Neural cell (in vitro differentiated cells): ENCODE data around the gene PRRX1. TPM values are rescaled to one million over a fixed set of nuclear protein-coding genes. Genes with fewer than 3 reads are reported as not detected.

Source experiments
- H2AFZ ChIP-seq: fragments of 200-600, 300-800 bp; sonication (generic), shearing (Covaris generic); 2 replicates; pipeline ENCODE4 v1.6.0; 2014; ENCODE audit warnings: low read depth, mild to moderate bottlenecking, antibody characterized with exemption, low read length, moderate library complexity
- H3F3A ChIP-seq: fragments of 200-600 bp; shearing (Covaris generic); 2 replicates; pipeline ENCODE4 v1.6.1; 2016; ENCODE audit warnings: mild to moderate bottlenecking, moderate library complexity, mixed read lengths, antibody characterized with exemption, low read length; ENCODE audit not compliant: insufficient read depth, poor library complexity, severe bottlenecking
- H3K27ac ChIP-seq: fragments of 200-600, 300-800 bp; sonication (generic), shearing (Covaris generic); 2 replicates; pipeline ENCODE4 v1.5.1; 2014; ENCODE audit warnings: mild to moderate bottlenecking, low read length, moderate library complexity
- H3K27me3 ChIP-seq: fragments of 300-800, 200-600 bp; sonication (generic), shearing (Covaris generic); 2 replicates; pipeline ENCODE4 v1.6.0; 2014; ENCODE audit warnings: mild to moderate bottlenecking, low read depth, low read length, moderate library complexity; ENCODE audit not compliant: insufficient read depth
- H3K36me3 ChIP-seq: fragments of 300-800, 200-600 bp; sonication (generic), shearing (Covaris generic); 2 replicates; pipeline ENCODE4 v1.5.1; 2014; ENCODE audit warnings: mild to moderate bottlenecking, antibody characterized with exemption, low read length, moderate library complexity; ENCODE audit not compliant: insufficient read depth
- H3K4me2 ChIP-seq: fragments of 300-800, 200-600 bp; sonication (generic), shearing (Covaris generic); 2 replicates; pipeline ENCODE4 v1.6.0; 2014; ENCODE audit warnings: mild to moderate bottlenecking, low read length
- H3K4me3 ChIP-seq: fragments of 300-800, 200-600 bp; sonication (generic), shearing (Covaris generic); 2 replicates; pipeline ENCODE4 v1.5.1; 2014; ENCODE audit warnings: mild to moderate bottlenecking, low read length, moderate library complexity
- H3K79me2 ChIP-seq: fragments of 200-600 bp; shearing (Covaris generic); replicated peaks from 2 replicates; pipeline ENCODE4 v1.6.0; 2014; ENCODE audit warnings: mild to moderate bottlenecking, low read length, moderate library complexity; ENCODE audit not compliant: insufficient read depth
- H3K9ac ChIP-seq: fragments of 300-800, 200-600 bp; sonication (generic), shearing (Covaris generic); 2 replicates; pipeline ENCODE4 v1.6.1; 2016; ENCODE audit warnings: mild to moderate bottlenecking, low read length, mixed read lengths
- H3K9me2 ChIP-seq: fragments of 200-600 bp; shearing (Covaris generic); 2 replicates; pipeline ENCODE4 v1.6.1; 2016; ENCODE audit warnings: mild to moderate bottlenecking, low read length, mixed read lengths; ENCODE audit not compliant: insufficient read depth
- H3K9me3 ChIP-seq: fragments of 200-600, 300-800 bp; sonication (generic), shearing (Covaris generic); 2 replicates; pipeline ENCODE4 v1.6.1; 2016; ENCODE audit warnings: mild to moderate bottlenecking, mixed run types, low read length, moderate library complexity, mixed read lengths
- H4K20me1 ChIP-seq: fragments of 200-600 bp; shearing (Covaris generic); 2 replicates; pipeline ENCODE4 v1.6.1; 2016; ENCODE audit warnings: mild to moderate bottlenecking, mixed run types; ENCODE audit not compliant: insufficient read depth
- EP300 ChIP-seq: fragments of 450-650 bp; conservative IDR thresholded peaks from 2 replicates; pipeline ENCODE4 v1.6.1; 2014; ENCODE audit warnings: antibody characterized with exemption, mild to moderate bottlenecking, moderate library complexity; ENCODE audit not compliant: poor library complexity, severe bottlenecking
- EZH2 ChIP-seq: fragments of 200-600, 300-800 bp; shearing (Covaris generic), sonication (generic); IDR thresholded peaks from 2 replicates; pipeline ENCODE4 v1.6.1; 2014; ENCODE audit warnings: antibody characterized with exemption, low read length, borderline replicate concordance, mild to moderate bottlenecking; ENCODE audit not compliant: insufficient read depth, poor library complexity, severe bottlenecking
- MXI1 ChIP-seq: fragments of 450-650 bp; conservative IDR thresholded peaks from 2 replicates; pipeline ENCODE4 v1.6.1; 2014; ENCODE audit warnings: antibody characterized with exemption, mild to moderate bottlenecking; ENCODE audit not compliant: poor library complexity, severe bottlenecking
- POLR2AphosphoS5 ChIP-seq: IDR thresholded peaks from 2 replicates; pipeline ENCODE4 v1.6.1; 2012
- RAD21 ChIP-seq: fragments of 450-650 bp; conservative IDR thresholded peaks from 2 replicates; pipeline ENCODE4 v1.6.1; 2014; ENCODE audit warnings: antibody characterized with exemption, mild to moderate bottlenecking, moderate library complexity
- SMC3 ChIP-seq: fragments of 450-650 bp; conservative IDR thresholded peaks from 2 replicates; pipeline ENCODE4 v1.6.1; 2014; ENCODE audit warnings: antibody characterized with exemption, mild to moderate bottlenecking, moderate library complexity; ENCODE audit not compliant: poor library complexity
- TAF1 ChIP-seq: IDR thresholded peaks from 2 replicates; pipeline ENCODE4 v1.6.1; 2012; ENCODE audit warnings: low read depth
- polyA plus RNA-seq: library from polyadenylated mRNA; depleted of rRNA; stranded (reverse); fragments of >200 nt; gene quantifications from 2 replicates; pipeline ENCODE4 v1.2.3, GENCODE V29; 2014
- TF ChIP-seq, protein P1 (sequence below): IDR thresholded peaks from 2 replicates; pipeline ENCODE4 v1.6.1; 2012; ENCODE audit warnings: borderline replicate concordance
- TF ChIP-seq, protein P2 (sequence below): fragments of 450-650 bp; IDR thresholded peaks from 2 replicates; pipeline ENCODE4 v1.5.1; 2014; ENCODE audit warnings: antibody characterized with exemption, mild to moderate bottlenecking, moderate library complexity; ENCODE audit not compliant: poor library complexity, severe bottlenecking

Gene PRRX1
- polyA plus RNA-seq, 1 donor from 2014 or later, result 0.10 TPM

DNA sequence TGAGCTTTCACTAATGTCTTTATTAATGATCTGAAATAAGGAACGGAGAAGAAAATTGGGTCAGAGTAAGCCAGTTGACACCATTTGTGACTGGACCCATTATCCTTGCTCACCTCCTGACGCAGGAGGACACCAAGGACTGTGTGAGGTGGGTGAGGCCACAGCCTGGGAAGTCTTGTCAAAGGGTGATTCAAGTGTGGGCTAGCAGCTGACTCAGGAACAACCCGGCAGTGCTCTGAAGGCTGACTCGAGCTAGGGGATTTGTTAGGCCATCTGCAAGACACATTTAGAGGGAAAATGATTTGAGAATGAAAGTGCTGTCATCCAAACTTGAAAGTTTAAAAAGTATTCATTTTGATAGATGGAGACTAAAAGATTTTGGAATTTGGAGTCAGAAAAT, 21.2 kb downstream of the PRRX1 start:
- Histone ChIP-seq H4K20me1 (no peaks in the 10 kb centered on the region), H2AFZ (no peak overlapping the region), H3K27ac (no peak overlapping the region), H3K27me3 (no peaks in the 10 kb centered on the region), H3F3A (no peaks in the 10 kb centered on the region), H3K79me2 (no peaks in the 10 kb centered on the region), H3K36me3 (no peaks in the 10 kb centered on the region), H3K4me2 (no peak overlapping the region), H3K9me2 (no peaks in the 10 kb centered on the region), H3K9me3 (no peaks in the 10 kb centered on the region), H3K9ac (no peak overlapping the region), H3K4me3 (no peak overlapping the region)
- TF ChIP-seq RAD21 (no peak), TAF1 (no peak), EZH2 (no peak), MXI1 (no peak), EP300 (no peak), POLR2AphosphoS5 (no peak), SMC3 (no peak)
- TF ChIP-seq, protein P1, sequence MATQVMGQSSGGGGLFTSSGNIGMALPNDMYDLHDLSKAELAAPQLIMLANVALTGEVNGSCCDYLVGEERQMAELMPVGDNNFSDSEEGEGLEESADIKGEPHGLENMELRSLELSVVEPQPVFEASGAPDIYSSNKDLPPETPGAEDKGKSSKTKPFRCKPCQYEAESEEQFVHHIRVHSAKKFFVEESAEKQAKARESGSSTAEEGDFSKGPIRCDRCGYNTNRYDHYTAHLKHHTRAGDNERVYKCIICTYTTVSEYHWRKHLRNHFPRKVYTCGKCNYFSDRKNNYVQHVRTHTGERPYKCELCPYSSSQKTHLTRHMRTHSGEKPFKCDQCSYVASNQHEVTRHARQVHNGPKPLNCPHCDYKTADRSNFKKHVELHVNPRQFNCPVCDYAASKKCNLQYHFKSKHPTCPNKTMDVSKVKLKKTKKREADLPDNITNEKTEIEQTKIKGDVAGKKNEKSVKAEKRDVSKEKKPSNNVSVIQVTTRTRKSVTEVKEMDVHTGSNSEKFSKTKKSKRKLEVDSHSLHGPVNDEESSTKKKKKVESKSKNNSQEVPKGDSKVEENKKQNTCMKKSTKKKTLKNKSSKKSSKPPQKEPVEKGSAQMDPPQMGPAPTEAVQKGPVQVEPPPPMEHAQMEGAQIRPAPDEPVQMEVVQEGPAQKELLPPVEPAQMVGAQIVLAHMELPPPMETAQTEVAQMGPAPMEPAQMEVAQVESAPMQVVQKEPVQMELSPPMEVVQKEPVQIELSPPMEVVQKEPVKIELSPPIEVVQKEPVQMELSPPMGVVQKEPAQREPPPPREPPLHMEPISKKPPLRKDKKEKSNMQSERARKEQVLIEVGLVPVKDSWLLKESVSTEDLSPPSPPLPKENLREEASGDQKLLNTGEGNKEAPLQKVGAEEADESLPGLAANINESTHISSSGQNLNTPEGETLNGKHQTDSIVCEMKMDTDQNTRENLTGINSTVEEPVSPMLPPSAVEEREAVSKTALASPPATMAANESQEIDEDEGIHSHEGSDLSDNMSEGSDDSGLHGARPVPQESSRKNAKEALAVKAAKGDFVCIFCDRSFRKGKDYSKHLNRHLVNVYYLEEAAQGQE, result no peak
- TF ChIP-seq, protein P2, sequence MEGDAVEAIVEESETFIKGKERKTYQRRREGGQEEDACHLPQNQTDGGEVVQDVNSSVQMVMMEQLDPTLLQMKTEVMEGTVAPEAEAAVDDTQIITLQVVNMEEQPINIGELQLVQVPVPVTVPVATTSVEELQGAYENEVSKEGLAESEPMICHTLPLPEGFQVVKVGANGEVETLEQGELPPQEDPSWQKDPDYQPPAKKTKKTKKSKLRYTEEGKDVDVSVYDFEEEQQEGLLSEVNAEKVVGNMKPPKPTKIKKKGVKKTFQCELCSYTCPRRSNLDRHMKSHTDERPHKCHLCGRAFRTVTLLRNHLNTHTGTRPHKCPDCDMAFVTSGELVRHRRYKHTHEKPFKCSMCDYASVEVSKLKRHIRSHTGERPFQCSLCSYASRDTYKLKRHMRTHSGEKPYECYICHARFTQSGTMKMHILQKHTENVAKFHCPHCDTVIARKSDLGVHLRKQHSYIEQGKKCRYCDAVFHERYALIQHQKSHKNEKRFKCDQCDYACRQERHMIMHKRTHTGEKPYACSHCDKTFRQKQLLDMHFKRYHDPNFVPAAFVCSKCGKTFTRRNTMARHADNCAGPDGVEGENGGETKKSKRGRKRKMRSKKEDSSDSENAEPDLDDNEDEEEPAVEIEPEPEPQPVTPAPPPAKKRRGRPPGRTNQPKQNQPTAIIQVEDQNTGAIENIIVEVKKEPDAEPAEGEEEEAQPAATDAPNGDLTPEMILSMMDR, result no peak

DNA sequence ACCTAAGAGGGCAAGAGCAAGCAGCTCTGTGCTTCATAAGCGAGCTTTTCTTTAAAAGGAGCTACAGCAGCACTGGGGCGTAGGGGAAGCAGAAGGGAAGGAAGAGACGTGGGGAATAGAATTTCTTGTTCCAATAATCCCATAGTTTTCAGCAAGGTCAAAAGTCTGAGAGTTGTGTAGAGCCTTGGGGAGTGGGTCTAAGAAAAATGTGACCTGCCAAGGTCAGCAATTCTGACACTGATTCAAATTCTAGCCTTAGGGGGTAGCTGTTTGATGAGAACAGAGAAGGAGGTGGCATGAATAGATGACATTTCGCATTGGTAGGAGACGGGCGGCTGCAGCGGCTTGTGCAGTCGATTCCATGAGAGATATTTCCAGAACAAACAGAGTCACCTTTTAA, 22.4 kb downstream of the PRRX1 start:
- H3K4me2 ChIP-seq, result no peak overlapping the region
- H3F3A ChIP-seq, result no peaks in the 10 kb centered on the region
- no peak overlapping the region for H3K9ac ChIP-seq
- no peaks in the 10 kb centered on the region for H3K9me2 ChIP-seq
- no peaks in the 10 kb centered on the region for H4K20me1 ChIP-seq
- no peaks in the 10 kb centered on the region for H3K9me3 ChIP-seq
- no peak overlapping the region for H3K27ac ChIP-seq
- TF ChIP-seq POLR2AphosphoS5 (no peak), RAD21 (no peak), EP300 (no peak), MXI1 (no peak), TAF1 (no peak), EZH2 (no peak), SMC3 (no peak)
- TF ChIP-seq, protein P1, result no peak
- TF ChIP-seq, protein P2, result no peak
- no peak overlapping the region for H3K4me3 ChIP-seq
- no peaks in the 10 kb centered on the region for H3K27me3 ChIP-seq
- H3K36me3 ChIP-seq, result no peaks in the 10 kb centered on the region
- no peak overlapping the region for H2AFZ ChIP-seq
- no peaks in the 10 kb centered on the region for H3K79me2 ChIP-seq
